Measurements from ENCODE around the gene FLNB.
A peak's percentile ranks its signal among the peaks of the same experiment; 100 is the strongest.

FLNB gene

GRCh38 chr3:58000306-58001085 is 7.7 kb upstream of the FLNB start:
- H3K4me3 ChIP-seq (ENCODE audit: low read depth, low read length), result no peak overlapping the region
- in situ Hi-C loops (cut with HindIII; ENCODE audit: low sequenced_read_pairs), result no loop called here
- DNase-seq (ENCODE audit: low read depth, low spot score), result no peak
- no peak for TF ChIP-seq CTCF (IDR thresholded peaks at IDR 0.05; ENCODE audit: low read depth, low read length)

DNA sequence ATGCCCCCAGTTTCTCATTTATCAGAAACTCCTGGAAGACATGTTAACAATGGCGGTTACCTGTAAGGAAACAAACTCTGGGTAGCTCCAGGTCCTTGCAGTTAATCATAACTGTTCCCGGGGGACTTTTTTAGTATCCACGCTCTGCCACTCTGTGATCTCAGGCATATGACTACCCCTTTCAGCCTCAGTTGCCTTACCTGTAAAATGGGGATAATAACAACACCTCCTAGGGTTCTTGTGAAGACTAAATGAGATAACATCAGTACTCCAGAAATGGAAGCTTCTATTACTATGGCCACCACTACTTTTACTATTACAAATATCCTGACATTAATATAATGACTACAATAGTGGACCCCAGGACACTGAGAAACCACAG is 7.1 kb upstream of the FLNB start:
- DNase-seq (ENCODE audit: low read depth, low spot score), result no peak
- H3K4me3 ChIP-seq (ENCODE audit: low read depth, low read length), result no peak overlapping the region

GRCh38 chr3:58001979-58002378 is 6.2 kb upstream of the FLNB start:
- H3K4me3 ChIP-seq (ENCODE audit: low read depth, low read length), result no peak overlapping the region
- DNase-seq (ENCODE audit: low read depth, low spot score), result no peak
- no peak for TF ChIP-seq CTCF (IDR thresholded peaks at IDR 0.05; ENCODE audit: low read depth, low read length)
- in situ Hi-C loops (cut with HindIII; ENCODE audit: low sequenced_read_pairs), result no loop called here

More for the DNA sequence above, 7.1 kb upstream of the FLNB start:
- in situ Hi-C loops (cut with HindIII; ENCODE audit: low sequenced_read_pairs), result no loop called here
- no peak for TF ChIP-seq CTCF (IDR thresholded peaks at IDR 0.05; ENCODE audit: low read depth, low read length)

- no peak overlapping the region for H3K4me3 ChIP-seq (ENCODE audit: low read depth, low read length)
- in situ Hi-C loops (cut with HindIII; ENCODE audit: low sequenced_read_pairs), result no loop called here
Measured at GRCh38 chr3:58003093-58003492, 5.1 kb upstream of the FLNB start.

GRCh38 chr3:58004973-58005372 is 3.2 kb upstream of the FLNB start:
- DNase-seq (ENCODE audit: low read depth, low spot score), result peak; percentile 67
- no peak for TF ChIP-seq CTCF (IDR thresholded peaks at IDR 0.05; ENCODE audit: low read depth, low read length)
- in situ Hi-C loops (cut with HindIII; ENCODE audit: low sequenced_read_pairs), result no loop called here

More at GRCh38 chr3:58003093-58003492, 5.1 kb upstream of the FLNB start:
- no peak for TF ChIP-seq CTCF (IDR thresholded peaks at IDR 0.05; ENCODE audit: low read depth, low read length)
- no peak for DNase-seq (ENCODE audit: low read depth, low spot score)

DNA sequence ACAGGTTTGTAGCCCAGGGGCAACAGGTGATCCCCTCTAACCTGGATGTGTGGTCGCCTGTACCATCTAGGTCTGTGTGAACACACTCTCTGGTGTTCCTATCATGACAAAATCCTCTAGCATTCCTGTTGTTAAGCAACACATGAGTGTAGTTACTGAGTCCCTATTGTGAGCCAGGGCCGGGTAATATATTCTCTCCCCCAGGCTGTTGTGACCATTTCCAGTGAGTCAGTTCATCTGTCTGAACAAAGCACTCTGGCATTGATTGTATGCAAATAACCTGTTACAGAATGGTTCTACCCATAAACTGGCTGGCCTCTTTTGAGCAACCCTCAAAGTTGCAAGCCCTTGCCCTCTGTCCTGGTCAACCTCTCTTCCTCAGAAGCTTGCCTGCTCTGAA is 2.6 kb upstream of the FLNB start:
- no peak for TF ChIP-seq CTCF (IDR thresholded peaks at IDR 0.05; ENCODE audit: low read depth, low read length)
- DNase-seq (ENCODE audit: low read depth, low spot score), result peak; percentile 60
- H3K4me3 ChIP-seq (ENCODE audit: low read depth, low read length), result no peak overlapping the region
- in situ Hi-C loops (cut with HindIII; ENCODE audit: low sequenced_read_pairs), result no loop called here

More at GRCh38 chr3:58004973-58005372, 3.2 kb upstream of the FLNB start:
- H3K4me3 ChIP-seq (ENCODE audit: low read depth, low read length), result no peak overlapping the region

Data from astrocyte of the spinal cord (primary cell).